ENCODE measurements around the gene KCNF1. TPM values are rescaled to one million over a fixed set of nuclear protein-coding genes. Genes with fewer than 3 reads are reported as not detected.
A peak's percentile ranks its signal among the peaks of the same experiment; 100 is the strongest.

Gene KCNF1
- total RNA-seq, 1 donor from 2014 or later, result 0.17 TPM

DNA sequence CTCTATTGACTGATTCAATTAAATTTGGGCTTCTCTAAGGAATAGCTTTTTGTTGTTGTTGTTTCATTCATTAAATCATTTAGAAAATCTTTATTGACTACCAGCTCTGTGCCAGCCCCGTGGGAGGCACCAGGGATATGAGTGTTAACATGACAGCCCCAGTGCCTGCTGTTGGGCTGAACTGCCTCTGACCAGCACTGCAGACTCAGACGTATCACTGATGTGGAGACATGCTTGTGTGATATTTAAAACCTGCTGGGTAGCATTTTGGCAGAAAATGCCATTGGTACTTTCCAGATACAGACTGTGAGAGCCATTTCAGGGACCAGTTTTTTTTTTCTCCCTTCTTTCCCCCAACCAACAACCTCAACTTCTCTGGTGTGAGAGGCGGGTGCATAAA is 38.6 kb upstream of the KCNF1 start:
- H3K9me3 ChIP-seq, result no peaks in the 10 kb centered on the region
- H3K36me3 ChIP-seq, result no peaks in the 10 kb centered on the region
- no peak overlapping the region for H3K27ac ChIP-seq
- TF ChIP-seq, protein P1, sequence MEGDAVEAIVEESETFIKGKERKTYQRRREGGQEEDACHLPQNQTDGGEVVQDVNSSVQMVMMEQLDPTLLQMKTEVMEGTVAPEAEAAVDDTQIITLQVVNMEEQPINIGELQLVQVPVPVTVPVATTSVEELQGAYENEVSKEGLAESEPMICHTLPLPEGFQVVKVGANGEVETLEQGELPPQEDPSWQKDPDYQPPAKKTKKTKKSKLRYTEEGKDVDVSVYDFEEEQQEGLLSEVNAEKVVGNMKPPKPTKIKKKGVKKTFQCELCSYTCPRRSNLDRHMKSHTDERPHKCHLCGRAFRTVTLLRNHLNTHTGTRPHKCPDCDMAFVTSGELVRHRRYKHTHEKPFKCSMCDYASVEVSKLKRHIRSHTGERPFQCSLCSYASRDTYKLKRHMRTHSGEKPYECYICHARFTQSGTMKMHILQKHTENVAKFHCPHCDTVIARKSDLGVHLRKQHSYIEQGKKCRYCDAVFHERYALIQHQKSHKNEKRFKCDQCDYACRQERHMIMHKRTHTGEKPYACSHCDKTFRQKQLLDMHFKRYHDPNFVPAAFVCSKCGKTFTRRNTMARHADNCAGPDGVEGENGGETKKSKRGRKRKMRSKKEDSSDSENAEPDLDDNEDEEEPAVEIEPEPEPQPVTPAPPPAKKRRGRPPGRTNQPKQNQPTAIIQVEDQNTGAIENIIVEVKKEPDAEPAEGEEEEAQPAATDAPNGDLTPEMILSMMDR (IDR thresholded peaks at IDR 0.05), result no peak
- H3K4me3 ChIP-seq, result no peak overlapping the region
- intact Hi-C loops (cut with DNase I), result no loop called here
- H3K4me1 ChIP-seq, result no peaks in the 10 kb centered on the region
- ATAC-seq, result no peak
- DNase-seq, result no peak
- no peaks in the 10 kb centered on the region for H3K27me3 ChIP-seq

DNA sequence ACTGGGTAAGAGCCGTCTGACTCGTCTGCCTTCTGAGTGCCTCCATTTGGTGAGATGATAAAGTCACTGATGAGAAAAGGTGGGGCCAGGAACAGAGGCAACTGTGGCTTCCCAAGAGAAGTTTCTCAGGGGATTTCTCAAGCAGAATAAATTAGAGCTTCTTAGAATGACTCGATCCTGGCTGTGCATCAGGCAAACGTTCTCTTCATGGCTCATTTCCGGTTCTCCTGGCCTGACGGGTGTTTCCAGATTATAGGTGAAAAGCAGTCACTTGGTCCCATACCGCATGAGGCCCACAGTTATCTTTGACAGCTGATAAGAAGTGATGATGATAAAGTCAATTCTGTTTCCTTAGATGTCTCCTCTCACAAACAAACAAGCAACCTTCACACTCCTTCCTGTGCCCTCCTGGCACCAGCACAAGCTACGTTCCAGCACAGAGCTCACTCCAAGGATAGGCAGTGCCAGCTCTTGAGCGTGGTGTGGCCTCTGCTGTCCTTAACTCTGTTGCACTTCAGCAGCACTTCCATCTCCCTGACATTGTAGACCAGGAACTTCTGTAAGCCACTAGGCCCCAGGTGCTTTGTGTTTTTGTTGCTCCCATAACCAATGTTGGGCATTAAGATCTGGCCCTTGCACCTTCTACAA is 37.8 kb upstream of the KCNF1 start:
- no peak for DNase-seq
- intact Hi-C loops (cut with DNase I), result no loop called here
- Histone ChIP-seq H3K36me3 (no peaks in the 10 kb centered on the region), H3K4me1 (no peaks in the 10 kb centered on the region), H3K4me3 (no peak overlapping the region), H3K9me3 (no peaks in the 10 kb centered on the region), H3K27me3 (no peaks in the 10 kb centered on the region), H3K27ac (no peak overlapping the region)
- no peak for ATAC-seq
- TF ChIP-seq, protein P1 (IDR thresholded peaks at IDR 0.05), result no peak

GRCh38 chr2:10875126-10875525 is 36.6 kb upstream of the KCNF1 start:
- Histone ChIP-seq H3K27ac (no peak overlapping the region), H3K4me1 (no peaks in the 10 kb centered on the region), H3K36me3 (no peaks in the 10 kb centered on the region), H3K4me3 (no peak overlapping the region), H3K27me3 (no peaks in the 10 kb centered on the region), H3K9me3 (no peaks in the 10 kb centered on the region)
- ATAC-seq (no peak), DNase-seq (no peak)
- TF ChIP-seq, protein P1 (IDR thresholded peaks at IDR 0.05), result no peak
- intact Hi-C loops (cut with DNase I), result no loop called here

DNA sequence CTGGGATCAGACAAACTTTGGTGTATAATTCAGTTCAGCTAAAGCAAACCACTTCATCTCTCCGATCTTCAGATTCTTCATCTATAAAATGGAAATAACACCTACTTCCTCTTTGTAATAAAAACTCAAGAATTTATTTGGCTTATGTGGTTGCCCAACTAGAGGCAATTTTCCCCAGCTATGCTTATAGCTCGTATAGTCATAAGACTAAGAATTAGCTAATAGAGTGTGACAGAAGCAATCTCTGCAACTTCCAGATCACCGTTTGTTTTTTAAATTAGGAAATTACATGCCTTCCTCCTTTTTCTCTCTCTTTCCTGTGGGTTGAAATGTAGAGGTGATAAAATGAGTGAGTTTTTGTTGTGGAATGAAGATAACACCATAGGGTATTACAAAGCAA is 35.3 kb upstream of the KCNF1 start:
- ATAC-seq (no peak), DNase-seq (no peak)
- Histone ChIP-seq H3K27ac (no peak overlapping the region), H3K4me1 (no peaks in the 10 kb centered on the region), H3K9me3 (no peaks in the 10 kb centered on the region), H3K4me3 (no peak overlapping the region), H3K27me3 (no peaks in the 10 kb centered on the region), H3K36me3 (no peaks in the 10 kb centered on the region)
- TF ChIP-seq, protein P1 (IDR thresholded peaks at IDR 0.05), result no peak
- intact Hi-C loops (cut with DNase I), result no loop called here

- TF ChIP-seq, protein P1 (IDR thresholded peaks at IDR 0.05), result no peak
- no peak overlapping the region for H3K4me3 ChIP-seq
- no peaks in the 10 kb centered on the region for H3K9me3 ChIP-seq
- H3K36me3 ChIP-seq, result no peaks in the 10 kb centered on the region
- ATAC-seq (no peak), DNase-seq (no peak)
- intact Hi-C loops (cut with DNase I), result no loop called here
- H3K27me3 ChIP-seq, result no peaks in the 10 kb centered on the region
- H3K27ac ChIP-seq, result no peak overlapping the region
- no peaks in the 10 kb centered on the region for H3K4me1 ChIP-seq
Measured at GRCh38 chr2:10876963-10877362, 34.8 kb upstream of the KCNF1 start.

DNA sequence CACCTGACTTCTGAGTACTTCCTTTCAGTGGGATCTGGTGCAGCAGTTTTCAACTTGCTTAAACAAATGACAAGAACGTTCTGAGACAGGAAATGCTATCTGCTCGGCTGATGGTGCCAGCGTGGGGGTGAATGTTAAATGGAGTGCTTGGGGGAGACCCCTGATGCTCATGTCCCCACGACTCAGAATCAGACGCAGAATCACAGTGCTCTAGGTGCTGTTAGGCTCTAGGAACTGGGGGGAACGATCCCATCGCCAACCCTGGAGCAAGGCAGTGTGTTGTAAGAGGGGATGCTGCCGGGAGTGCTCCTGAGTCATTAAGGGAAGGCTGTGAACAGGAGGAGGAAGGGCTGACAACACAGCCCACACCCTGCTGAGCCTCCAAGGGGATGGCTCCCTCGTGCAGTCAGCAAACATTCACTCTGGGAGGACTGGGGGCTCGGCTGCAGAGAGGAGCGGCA is 34.1 kb upstream of the KCNF1 start:
- ATAC-seq (peak; percentile 68), DNase-seq (no peak)
- Histone ChIP-seq H3K9me3 (no peaks in the 10 kb centered on the region), H3K27me3 (no peaks in the 10 kb centered on the region), H3K27ac (no peak overlapping the region), H3K4me3 (no peak overlapping the region), H3K36me3 (no peaks in the 10 kb centered on the region), H3K4me1 (no peaks in the 10 kb centered on the region)
- TF ChIP-seq, protein P1 (IDR thresholded peaks at IDR 0.05), result no peak
- intact Hi-C loops (cut with DNase I), result no loop called here
